Lower leg skin (tissue), 4 donors: ENCODE results near the gene ZBTB47. TPM values are rescaled to one million over a fixed set of nuclear protein-coding genes. Genes with fewer than 3 reads are reported as not detected.

Experiments
- DNase-seq, 2 donors: peaks; one replicate each; pipeline ENCODE4 v3.0.0-alpha.2; 2019; ENCODE audit warnings: low spot score in 2 of 2
- H3K4me3 ChIP-seq: fragments of 200-600 bp; sonication (generic); 2 replicates; pipeline ENCODE4 v1.5.1; 2017; ENCODE audit warnings: mild to moderate bottlenecking, low read depth; ENCODE audit not compliant: poor library complexity, severe bottlenecking
- POLR2A ChIP-seq, 2 donors: fragments of 450-650 bp; IDR thresholded peaks; one replicate each; pipeline ENCODE4 v1.6.1; 2016 to 2017; ENCODE audit warnings: antibody characterized with exemption in 2 of 2, mild to moderate bottlenecking in 1 of 2, moderate library complexity in 1 of 2
- WGBS, 2 donors: methylation state at CpG; one replicate each; pipeline ENCODE4 v1.1.5; 2018; 5-methylcytosine and 5-hydroxymethylcytosine counted together
- intact Hi-C: fragments of 100-400 bp; cut with DNase I; formaldehyde crosslinking; loops from one replicate; pipeline ENCODE4 v1.15.0; 2023; ENCODE audit warnings: low total_unique reads
- total RNA-seq, 4 donors: library from RNA; depleted of rRNA; stranded (reverse); fragments of >200 nt; gene quantifications; one replicate each; pipeline ENCODE4 v1.1.0, GENCODE V29; 2016
- TF ChIP-seq, protein P1 (sequence below), 3 donors: fragments of 450-650 bp; IDR thresholded peaks; one replicate each; pipeline ENCODE4 v1.5.1; 2016; ENCODE audit warnings: antibody characterized with exemption in 3 of 3, mild to moderate bottlenecking in 3 of 3, moderate library complexity in 2 of 3

The ZBTB47 gene
- total RNA-seq, 4 donors from 2014 or later, result 14.4 to 25.8 (median 21.2) TPM

GRCh38 chr3:42612928-42613327, 40.6 kb upstream of the ZBTB47 start:
- no peak for DNase-seq
- no peak overlapping the region for H3K4me3 ChIP-seq
- WGBS, 2 donors, result 93 to 98% methylated on average over 3 of the region's 3 CpGs
- intact Hi-C loops, result no loop called here
- TF ChIP-seq POLR2A (IDR thresholded peaks at IDR 0.05), result no peak
- TF ChIP-seq, protein P1, sequence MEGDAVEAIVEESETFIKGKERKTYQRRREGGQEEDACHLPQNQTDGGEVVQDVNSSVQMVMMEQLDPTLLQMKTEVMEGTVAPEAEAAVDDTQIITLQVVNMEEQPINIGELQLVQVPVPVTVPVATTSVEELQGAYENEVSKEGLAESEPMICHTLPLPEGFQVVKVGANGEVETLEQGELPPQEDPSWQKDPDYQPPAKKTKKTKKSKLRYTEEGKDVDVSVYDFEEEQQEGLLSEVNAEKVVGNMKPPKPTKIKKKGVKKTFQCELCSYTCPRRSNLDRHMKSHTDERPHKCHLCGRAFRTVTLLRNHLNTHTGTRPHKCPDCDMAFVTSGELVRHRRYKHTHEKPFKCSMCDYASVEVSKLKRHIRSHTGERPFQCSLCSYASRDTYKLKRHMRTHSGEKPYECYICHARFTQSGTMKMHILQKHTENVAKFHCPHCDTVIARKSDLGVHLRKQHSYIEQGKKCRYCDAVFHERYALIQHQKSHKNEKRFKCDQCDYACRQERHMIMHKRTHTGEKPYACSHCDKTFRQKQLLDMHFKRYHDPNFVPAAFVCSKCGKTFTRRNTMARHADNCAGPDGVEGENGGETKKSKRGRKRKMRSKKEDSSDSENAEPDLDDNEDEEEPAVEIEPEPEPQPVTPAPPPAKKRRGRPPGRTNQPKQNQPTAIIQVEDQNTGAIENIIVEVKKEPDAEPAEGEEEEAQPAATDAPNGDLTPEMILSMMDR (IDR thresholded peaks at IDR 0.05), result no peak

DNA sequence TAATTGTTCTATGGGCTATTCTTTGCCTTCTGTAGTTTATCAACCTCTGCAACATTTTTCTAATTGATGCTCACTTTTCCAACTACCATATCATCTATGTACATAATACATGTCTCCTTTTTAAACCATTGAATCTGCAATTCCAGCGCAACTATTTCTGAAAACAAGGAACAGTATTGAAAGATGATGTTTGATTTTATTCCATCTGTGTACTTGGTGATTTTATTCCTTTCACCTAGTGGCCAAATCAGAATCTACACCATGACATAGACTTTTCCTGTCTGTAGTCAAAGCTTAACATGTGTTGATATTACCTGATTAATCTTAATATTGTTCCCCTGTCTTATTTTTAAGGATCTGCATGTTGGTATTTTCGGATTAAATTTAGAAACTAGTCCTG, 40.0 kb upstream of the ZBTB47 start:
- H3K4me3 ChIP-seq, result no peak overlapping the region
- DNase-seq, result no peak
- TF ChIP-seq, protein P1 (IDR thresholded peaks at IDR 0.05), result no peak
- TF ChIP-seq POLR2A (IDR thresholded peaks at IDR 0.05), result no peak
- WGBS, 2 donors, result 90 to 91% methylated on average over 2 of the region's 2 CpGs
- intact Hi-C loops, result no loop called here

DNA sequence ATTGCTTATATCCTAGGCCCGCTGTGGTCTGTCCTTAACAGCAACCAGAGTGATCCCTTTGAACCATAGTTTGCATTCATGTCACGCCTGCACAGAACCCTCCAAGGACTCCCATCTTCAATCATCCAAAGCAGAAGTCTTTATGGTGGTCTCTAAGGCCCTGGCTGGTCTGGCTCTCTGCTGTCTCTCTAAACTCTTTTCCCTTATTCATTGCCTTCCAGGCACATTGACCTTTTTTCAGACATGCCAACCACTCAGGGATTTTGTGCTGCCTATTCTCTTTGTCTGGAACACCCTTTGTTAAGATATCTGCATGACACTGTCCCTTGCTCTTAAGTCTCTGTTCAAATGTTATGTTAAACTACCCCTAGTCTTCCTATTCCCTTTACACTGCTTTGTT, 21.9 kb upstream of the ZBTB47 start:
- WGBS, 2 donors, result 90 to 98% methylated on average over 2 of the region's 2 CpGs
- intact Hi-C loops, result no loop called here
- H3K4me3 ChIP-seq, result no peak overlapping the region
- DNase-seq, result no peak
- TF ChIP-seq, protein P1 (IDR thresholded peaks at IDR 0.05), result no peak
- TF ChIP-seq POLR2A (IDR thresholded peaks at IDR 0.05), result no peak

- TF ChIP-seq POLR2A (IDR thresholded peaks at IDR 0.05), result no peak
- TF ChIP-seq, protein P1 (IDR thresholded peaks at IDR 0.05), result no peak
- DNase-seq, result no peak
- intact Hi-C loops, result no loop called here
- WGBS, 2 donors, result 64 to 78% methylated on average over 1 of the region's 1 CpG
- H3K4me3 ChIP-seq, result no peak overlapping the region
Measured at GRCh38 chr3:42632146-42632545, 21.4 kb upstream of the ZBTB47 start.

DNA sequence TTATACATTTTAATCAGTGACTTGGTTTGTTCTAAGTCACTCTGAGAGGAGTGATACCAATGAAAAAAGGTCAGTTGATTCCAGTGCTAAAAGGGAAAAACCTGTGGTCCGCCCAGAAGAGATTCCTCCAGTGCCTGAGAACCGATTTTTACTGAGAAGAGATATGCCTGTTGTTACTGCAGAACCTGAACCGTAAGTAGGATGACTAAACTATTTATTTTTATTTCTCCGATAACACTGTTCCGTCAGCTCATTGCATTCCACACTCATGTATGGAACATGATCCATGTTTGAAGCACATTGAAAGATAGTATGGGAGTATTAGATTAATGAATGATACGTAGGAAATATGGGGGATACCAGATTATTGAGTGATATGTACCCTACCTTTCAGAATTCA, 20.0 kb upstream of the ZBTB47 start:
- intact Hi-C loops, result no loop called here
- no peak overlapping the region for H3K4me3 ChIP-seq
- DNase-seq, result no peak
- TF ChIP-seq POLR2A (IDR thresholded peaks at IDR 0.05), result no peak
- TF ChIP-seq, protein P1 (IDR thresholded peaks at IDR 0.05), result no peak
- WGBS, 2 donors, result 92 to 94% methylated on average over 6 of the region's 6 CpGs

DNA sequence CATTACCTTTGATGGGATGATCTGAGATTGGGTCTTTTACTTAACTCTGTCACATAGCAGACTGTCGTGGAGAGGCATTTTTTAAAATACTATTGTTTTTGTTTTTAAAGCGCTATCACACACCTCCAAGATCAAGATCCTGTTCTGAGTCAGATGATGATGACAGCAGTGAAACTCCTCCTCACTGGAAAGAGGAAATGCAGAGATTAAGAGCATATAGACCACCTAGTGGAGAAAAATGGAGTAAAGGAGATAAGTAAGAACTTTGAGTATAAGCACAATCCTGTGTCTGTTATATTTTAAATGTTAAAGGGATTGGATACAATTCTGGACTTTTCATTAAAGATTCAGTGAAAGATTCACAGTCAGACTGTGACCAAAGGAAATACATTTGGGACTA, 18.4 kb upstream of the ZBTB47 start:
- intact Hi-C loops, result no loop called here
- no peak for DNase-seq
- no peak overlapping the region for H3K4me3 ChIP-seq
- TF ChIP-seq POLR2A (IDR thresholded peaks at IDR 0.05), result no peak
- 82 to 92% methylated on average over 2 of the region's 2 CpGs for WGBS, 2 donors
